SW 1271 (cell line): ENCODE data around the gene XIRP1.

Experiments
- DNase-seq, 2 experiments: peaks; one replicate each; lab custom pipeline; 2025; lab: John Stamatoyannopoulos, UW

XIRP1 gene

GRCh38 chr3:39144095-39144747, 48.2 kb downstream of the XIRP1 start:
- DNase-seq = no peak

DNA sequence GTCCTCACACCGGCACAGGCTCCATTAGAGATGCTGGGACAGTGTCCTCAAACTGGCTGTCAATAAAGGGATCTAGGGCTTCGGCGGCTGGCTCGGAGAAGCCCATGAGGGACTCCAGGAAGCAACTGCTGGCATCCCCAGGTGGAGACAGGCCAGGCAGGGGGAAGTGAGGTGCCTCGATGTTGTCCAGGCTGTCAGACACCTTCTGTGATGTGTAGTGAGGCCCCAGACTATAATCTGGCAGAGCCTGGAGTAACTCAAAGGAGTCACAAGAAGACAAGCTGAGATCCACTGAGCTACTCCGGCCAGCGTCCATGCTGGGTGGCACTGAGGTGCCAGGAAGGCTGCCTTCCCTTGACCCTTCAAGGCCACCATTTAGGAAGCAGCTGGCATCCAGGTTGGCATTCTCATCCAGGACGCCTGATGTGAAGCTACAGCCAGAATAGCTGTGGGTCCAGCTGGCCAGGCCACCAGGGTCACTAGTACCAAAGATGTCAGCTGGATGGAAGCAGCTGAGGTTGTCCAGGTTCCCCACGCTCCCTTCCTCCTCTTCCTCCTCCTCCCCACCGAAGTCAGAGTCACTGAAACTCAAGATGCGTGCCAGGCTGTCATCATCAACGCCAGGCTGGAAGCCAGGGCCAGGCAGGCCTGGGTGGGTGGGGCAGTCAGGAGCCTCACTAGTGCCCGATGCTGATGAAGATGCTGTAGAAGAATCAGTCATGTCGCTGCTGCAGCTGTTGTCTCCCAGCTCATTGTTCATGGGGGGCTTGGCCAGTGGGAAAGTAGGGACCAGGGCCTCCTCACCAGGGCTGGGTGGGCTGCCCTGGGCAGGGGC, 49.1 kb downstream of the XIRP1 start:
- no peak for DNase-seq

DNA sequence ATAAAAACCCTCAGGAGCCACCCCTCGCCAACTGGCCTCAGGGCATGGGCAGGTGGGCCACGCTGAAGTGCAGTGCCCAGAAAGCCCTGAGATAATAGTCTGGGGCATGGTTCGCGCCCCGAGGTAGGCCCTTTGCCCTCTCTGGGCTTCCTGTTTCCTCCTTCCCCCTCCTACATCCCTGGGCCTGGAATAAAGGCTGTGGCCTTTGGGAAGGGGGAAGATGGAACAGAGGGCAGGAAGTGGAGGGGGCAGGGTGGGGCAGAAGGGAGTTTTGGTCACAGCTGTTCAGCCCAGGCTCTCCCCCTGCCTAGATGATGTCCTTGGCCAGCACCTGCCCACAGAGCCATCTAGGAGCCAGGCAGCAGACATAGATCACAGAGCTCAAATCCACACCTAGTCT, 50.3 kb downstream of the XIRP1 start:
- DNase-seq = no peak

- DNase-seq = peak in 1 of 2 experiments; percentile 23
Measured at GRCh38 chr3:39141171-39141995, 51.0 kb downstream of the XIRP1 start.

- DNase-seq = no peak
Measured at GRCh38 chr3:39140341-39140971, 51.9 kb downstream of the XIRP1 start.

DNA sequence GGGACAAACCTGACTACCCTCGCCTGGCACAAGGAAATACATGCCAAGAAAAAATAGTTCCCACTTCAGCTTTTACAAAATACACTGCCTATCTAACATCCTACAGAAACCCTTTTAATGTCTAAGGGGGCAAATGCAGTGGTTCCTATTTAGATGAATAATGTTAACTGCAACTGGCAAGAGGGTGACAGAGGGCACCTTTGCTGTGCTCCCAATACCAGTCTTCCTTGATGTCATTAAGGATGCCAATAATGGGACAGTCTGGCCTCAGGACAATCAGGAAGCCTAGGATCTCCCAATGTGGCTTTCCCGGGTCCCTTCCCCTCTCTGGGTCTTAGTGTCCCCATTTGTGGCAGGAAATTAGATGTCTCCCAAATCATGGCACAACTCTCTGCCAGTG, 53.0 kb downstream of the XIRP1 start:
- no peak for DNase-seq

- no peak for DNase-seq
Measured at GRCh38 chr3:39138804-39139415, 53.5 kb downstream of the XIRP1 start.

DNA sequence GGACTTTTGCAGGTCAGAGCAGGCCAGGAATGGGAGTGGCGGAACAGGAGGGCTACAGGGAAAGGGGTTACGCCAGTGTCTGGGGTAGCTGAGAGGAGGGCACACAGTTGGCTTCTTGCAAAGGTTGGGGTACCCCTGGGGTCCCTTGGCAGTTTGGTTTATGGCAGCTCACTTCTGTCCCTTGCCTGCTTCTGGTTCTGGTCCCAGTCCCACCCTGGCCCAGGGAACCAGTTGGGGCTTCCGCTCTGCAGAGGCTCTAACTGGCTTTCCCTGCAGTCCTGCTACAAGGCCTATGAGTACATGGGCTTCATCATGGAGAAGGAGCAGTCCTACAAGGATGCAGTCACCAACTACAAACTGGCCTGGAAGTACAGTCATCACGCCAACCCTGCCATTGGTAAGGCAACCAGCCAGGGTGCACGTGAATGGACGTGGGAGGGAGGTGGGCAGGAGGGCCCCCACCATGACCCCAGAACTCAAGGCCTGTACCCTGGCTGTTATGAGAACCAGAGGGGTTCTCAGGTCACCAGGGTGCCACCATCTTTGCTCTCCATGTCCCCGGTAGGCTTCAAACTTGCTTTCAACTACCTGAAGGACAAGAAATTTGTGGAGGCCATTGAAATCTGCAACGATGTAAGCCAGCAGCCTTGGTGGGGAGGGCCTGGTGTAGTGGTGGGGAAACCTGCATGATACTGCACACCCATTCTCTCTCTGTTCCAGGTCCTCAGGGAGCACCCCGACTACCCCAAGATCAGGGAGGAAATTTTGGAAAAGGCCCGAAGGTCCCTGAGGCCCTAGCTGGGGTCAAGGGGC, 54.2 kb downstream of the XIRP1 start:
- DNase-seq = no peak

- no peak for DNase-seq
Measured at GRCh38 chr3:39137435-39137936, 54.9 kb downstream of the XIRP1 start.

DNA sequence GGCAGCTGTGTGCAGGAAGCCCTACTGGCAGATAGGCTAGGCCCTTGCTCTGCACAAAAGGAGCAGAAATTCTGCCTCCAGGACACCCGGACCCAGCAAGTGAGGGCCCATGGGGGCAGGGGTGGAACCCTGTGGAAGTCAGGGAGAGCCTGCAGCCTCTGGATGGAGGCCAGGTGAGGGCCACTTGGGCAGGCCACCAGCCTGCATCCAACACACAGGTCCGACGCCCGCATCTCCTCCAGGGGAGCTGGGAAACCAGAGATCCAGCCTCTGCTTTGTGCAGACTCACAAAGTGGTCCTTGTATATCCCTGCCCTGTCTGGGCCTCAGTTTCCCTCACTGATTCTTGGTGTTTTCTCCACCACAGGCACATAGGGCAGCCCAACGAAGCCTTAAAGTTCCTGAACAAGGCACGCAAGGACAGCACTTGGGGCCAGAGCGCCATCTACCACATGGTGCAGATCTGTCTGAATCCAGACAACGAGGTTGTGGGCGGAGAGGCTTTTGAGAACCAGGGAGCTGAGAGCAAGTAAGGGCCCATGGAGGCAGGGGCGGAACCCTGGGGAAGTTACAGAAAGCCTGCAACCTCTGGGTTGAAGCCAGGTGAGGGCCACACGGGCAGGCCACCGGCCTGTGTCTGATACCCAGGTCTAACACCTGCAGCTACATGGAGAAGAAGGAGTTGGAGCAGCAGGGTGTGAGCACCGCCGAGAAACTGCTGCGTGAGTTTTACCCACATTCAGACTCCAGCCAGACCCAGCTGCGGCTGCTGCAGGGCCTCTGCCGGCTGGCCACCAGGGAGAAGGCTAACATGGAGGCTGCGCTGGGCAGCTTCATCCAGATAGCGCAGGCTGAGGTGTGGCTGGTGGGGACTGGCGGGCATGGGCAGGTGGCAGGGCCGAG, 55.6 kb downstream of the XIRP1 start:
- DNase-seq = no peak

GRCh38 chr3:39135170-39135805, 57.1 kb downstream of the XIRP1 start:
- no peak for DNase-seq

DNA sequence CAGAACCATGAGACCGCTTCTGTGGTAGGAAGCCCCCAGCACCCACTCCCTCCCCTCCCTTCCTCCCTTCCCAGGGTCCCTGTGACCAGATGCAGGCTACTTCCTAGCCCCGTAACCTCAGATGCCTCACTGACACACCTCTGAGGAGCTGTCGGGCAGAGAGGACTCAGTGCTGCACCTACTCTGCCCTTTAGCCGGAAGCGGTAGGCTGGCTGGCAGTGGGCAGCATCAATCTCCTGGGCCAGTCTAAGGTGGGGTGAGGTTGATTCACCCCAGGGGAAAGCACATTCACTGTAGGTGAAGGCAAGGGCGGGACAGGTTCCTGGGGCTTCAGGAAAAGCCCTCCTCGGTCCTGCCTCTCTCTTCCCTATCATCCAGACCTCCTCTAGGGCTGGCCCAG, 58.1 kb downstream of the XIRP1 start:
- DNase-seq = no peak

GRCh38 chr3:39133822-39134221, 58.6 kb downstream of the XIRP1 start:
- no peak for DNase-seq
